ENCODE results near the gene ASPG. TPM values are rescaled to one million over a fixed set of nuclear protein-coding genes. Genes with fewer than 3 reads are reported as not detected.

The ASPG gene
- total RNA-seq, 2 experiments from 2014 or later: not detected

DNA sequence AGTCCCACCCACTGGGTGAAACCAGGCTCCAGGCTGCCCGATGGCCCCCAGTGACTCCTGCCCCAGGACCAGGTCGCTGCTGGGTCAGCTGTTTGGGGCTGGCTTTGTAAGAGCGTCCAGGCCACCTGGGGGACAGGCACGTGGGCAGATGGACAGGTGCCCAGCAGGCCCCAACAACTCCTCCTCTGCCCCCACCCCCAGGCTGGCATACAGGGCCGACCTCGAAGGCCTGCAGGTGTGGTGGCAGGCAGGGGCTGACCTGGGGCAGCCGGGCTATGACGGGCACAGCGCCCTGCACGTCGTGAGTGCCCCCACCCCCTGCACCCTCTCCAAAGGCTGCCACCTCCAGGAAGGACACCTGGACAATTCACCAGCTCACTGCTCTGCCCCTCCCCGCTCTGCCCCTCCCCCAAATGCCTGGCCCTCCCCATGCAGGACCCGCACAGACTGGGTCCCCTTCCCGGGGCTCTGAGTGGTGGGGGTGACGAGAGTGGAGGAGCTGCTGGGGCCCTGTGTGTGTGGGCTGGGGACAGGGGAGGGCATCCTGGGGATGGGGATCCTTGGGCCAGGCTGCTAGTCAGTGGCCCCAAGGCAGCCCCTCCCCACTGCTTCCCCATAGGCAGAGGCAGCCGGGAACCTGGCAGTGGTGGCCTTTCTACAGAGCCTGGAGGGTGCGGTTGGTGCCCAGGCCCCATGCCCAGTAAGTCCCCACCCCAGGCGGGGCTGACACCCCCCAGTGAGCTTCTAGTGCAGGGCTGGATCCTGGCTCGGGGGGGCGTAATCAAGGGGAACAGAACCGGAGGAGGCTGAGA is 26.0 kb downstream of the ASPG start:
- DNase-seq (no peak), ATAC-seq (ENCODE audit: poor library complexity) (no peak)
- TF ChIP-seq, protein P1, sequence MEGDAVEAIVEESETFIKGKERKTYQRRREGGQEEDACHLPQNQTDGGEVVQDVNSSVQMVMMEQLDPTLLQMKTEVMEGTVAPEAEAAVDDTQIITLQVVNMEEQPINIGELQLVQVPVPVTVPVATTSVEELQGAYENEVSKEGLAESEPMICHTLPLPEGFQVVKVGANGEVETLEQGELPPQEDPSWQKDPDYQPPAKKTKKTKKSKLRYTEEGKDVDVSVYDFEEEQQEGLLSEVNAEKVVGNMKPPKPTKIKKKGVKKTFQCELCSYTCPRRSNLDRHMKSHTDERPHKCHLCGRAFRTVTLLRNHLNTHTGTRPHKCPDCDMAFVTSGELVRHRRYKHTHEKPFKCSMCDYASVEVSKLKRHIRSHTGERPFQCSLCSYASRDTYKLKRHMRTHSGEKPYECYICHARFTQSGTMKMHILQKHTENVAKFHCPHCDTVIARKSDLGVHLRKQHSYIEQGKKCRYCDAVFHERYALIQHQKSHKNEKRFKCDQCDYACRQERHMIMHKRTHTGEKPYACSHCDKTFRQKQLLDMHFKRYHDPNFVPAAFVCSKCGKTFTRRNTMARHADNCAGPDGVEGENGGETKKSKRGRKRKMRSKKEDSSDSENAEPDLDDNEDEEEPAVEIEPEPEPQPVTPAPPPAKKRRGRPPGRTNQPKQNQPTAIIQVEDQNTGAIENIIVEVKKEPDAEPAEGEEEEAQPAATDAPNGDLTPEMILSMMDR (IDR thresholded peaks at IDR 0.05): no peak
- POLR2A ChIA-PET: no interaction called here
- no peak overlapping the region for H3K27ac ChIP-seq (ENCODE audit: low read depth in 1 of 2, low read length in 2 of 2)
- H3K27ac Mint-ChIP-seq: no peak overlapping the region
- no peaks in the 10 kb centered on the region for H3K36me3 Mint-ChIP-seq (ENCODE audit: low read depth)
- peaks cover 0 to 12% of the 10 kb centered on the region in 2 experiments for H3K9me3 ChIP-seq (ENCODE audit: control insufficient read depth in 1 of 2, insufficient read depth in 1 of 2, low read length in 2 of 2)
- intact Hi-C loops (cut with DNase I, micrococcal nuclease): no loop called here
- peaks cover 11 to 12% of the 10 kb centered on the region in 2 experiments for H3K27me3 ChIP-seq (ENCODE audit: control insufficient read depth in 1 of 2, insufficient read depth in 2 of 2, low read length in 2 of 2)
- H3K4me1 ChIP-seq (ENCODE audit: insufficient read depth, low read length): peaks cover 4% of the 10 kb centered on the region
- no peak overlapping the region for H3K4me3 Mint-ChIP-seq
- H3K9me3 Mint-ChIP-seq: no peaks in the 10 kb centered on the region
- no peak overlapping the region for H3K4me3 ChIP-seq (ENCODE audit: low read length)
- H3K36me3 ChIP-seq (ENCODE audit: insufficient read depth, low read length): no peaks in the 10 kb centered on the region
- CTCF ChIA-PET: no interaction called here
- H3K27me3 Mint-ChIP-seq: peaks cover 11% of the 10 kb centered on the region
- H3K4me1 Mint-ChIP-seq (ENCODE audit: low read depth): no peaks in the 10 kb centered on the region

DNA sequence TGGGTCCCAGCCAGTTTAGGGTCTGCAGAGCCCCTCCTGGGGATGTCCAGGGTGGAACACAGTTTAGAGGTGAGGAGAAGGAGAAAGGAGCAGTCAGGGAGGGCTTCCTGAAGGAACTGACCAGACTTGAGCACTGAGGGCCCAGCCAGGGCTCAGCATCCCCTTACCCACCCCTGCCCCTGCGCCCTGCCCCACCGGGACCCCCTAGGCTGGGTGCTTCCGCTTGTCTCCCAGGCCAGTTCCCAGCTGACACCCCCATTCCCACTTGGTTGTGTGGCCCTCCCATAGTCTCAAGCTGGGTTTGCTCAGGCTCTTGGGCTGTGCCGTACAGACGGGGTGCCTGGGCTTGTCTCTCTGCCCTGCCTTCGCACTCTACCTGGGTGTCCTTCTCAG is 26.6 kb downstream of the ASPG start:
- ChIA-PET POLR2A (no interaction called here), CTCF (no interaction called here)
- peaks cover 12% of the 10 kb centered on the region in 2 experiments for H3K27me3 ChIP-seq (ENCODE audit: control insufficient read depth in 1 of 2, insufficient read depth in 2 of 2, low read length in 2 of 2)
- H3K36me3 ChIP-seq (ENCODE audit: insufficient read depth, low read length): no peaks in the 10 kb centered on the region
- H3K4me1 Mint-ChIP-seq (ENCODE audit: low read depth): no peaks in the 10 kb centered on the region
- H3K4me1 ChIP-seq (ENCODE audit: insufficient read depth, low read length): peaks cover 4% of the 10 kb centered on the region
- peaks cover 11% of the 10 kb centered on the region for H3K27me3 Mint-ChIP-seq
- no peak for ATAC-seq (ENCODE audit: poor library complexity)
- H3K27ac ChIP-seq (ENCODE audit: low read depth in 1 of 2, low read length in 2 of 2): no peak overlapping the region
- H3K4me3 Mint-ChIP-seq: no peak overlapping the region
- DNase-seq: no peak
- no peak overlapping the region for H3K27ac Mint-ChIP-seq
- peaks cover 0 to 12% of the 10 kb centered on the region in 2 experiments for H3K9me3 ChIP-seq (ENCODE audit: control insufficient read depth in 1 of 2, insufficient read depth in 1 of 2, low read length in 2 of 2)
- no peaks in the 10 kb centered on the region for H3K36me3 Mint-ChIP-seq (ENCODE audit: low read depth)
- H3K4me3 ChIP-seq (ENCODE audit: low read length): no peak overlapping the region
- TF ChIP-seq, protein P1 (IDR thresholded peaks at IDR 0.05): no peak
- no peaks in the 10 kb centered on the region for H3K9me3 Mint-ChIP-seq
- intact Hi-C loops (cut with DNase I, micrococcal nuclease): no loop called here

DNA sequence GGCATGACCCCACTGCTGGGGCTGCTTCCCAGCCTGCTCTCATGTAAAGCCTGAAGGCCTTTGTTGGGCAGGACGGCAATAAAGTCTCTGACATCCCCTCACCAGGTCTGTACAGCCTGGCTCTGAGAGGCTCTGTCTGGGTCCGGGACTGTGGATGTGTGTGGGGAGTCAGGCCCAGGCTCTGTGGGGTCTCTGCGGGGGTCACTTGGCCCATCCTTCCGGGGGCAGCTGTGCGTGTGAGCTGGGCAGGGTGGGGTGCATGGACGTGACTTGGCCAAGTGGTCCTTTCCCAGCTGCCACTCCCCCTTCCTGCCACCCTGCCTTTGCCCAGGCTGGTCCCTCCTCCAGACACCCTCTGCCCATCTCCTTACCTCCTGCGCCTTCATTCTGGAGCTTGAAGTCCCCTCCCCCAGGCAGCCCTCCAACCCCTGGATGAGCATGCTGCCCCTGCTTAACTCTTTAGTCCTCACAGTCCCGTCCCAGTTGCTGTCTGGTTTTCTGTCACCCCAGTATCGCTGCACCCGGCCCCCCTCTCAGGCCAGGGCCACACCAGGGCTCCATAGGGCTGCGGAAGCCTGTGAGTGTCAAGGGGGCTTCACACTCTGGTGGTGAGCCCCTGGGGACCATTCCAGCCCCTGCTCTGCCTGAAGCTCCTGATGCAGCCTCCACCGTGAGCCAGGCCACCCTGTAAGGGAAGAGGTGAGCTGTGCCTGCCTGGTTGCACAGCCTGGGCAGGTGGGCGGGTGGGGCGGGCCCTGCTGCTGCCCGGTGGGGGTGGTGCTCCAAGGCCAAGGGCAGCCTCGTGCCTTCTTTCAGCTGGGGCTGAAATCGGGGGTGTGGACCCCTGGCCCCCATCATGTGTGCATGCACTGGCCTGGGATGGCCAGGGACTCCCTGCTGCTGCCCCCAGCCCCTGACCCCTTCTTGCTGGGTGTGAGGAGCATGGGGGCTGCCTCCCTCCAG is 27.4 kb downstream of the ASPG start:
- Histone ChIP-seq H3K4me3 (ENCODE audit: low read length) (no peak overlapping the region), H3K9me3 (ENCODE audit: control insufficient read depth in 1 of 2, insufficient read depth in 1 of 2, low read length in 2 of 2) (peaks cover 0 to 12% of the 10 kb centered on the region in 2 experiments), H3K4me1 (ENCODE audit: insufficient read depth, low read length) (peaks cover 4% of the 10 kb centered on the region), H3K36me3 (ENCODE audit: insufficient read depth, low read length) (no peaks in the 10 kb centered on the region), H3K27ac (ENCODE audit: low read depth in 1 of 2, low read length in 2 of 2) (no peak overlapping the region), H3K27me3 (ENCODE audit: control insufficient read depth in 1 of 2, insufficient read depth in 2 of 2, low read length in 2 of 2) (peaks cover 12 to 15% of the 10 kb centered on the region in 2 experiments)
- TF ChIP-seq, protein P1 (IDR thresholded peaks at IDR 0.05): no peak
- Mint-ChIP-seq H3K9me3 (no peaks in the 10 kb centered on the region), H3K27me3 (peaks cover 12% of the 10 kb centered on the region), H3K36me3 (ENCODE audit: low read depth) (no peaks in the 10 kb centered on the region), H3K4me1 (ENCODE audit: low read depth) (no peaks in the 10 kb centered on the region), H3K4me3 (no peak overlapping the region), H3K27ac (no peak overlapping the region)
- DNase-seq (no peak), ATAC-seq (ENCODE audit: poor library complexity) (no peak)
- intact Hi-C loops (cut with DNase I, micrococcal nuclease): no loop called here
- CTCF ChIA-PET: no interaction called here
- POLR2A ChIA-PET: no interaction called here

Data from CD4-positive, alpha-beta T cell (primary cell).